Muscle layer of duodenum (tissue), 2 donors: ENCODE data around the gene PRSS50.

ENCODE experiments used
- H3K27ac ChIP-seq: one replicate; pipeline ENCODE4 v1.7.0; 2013; ENCODE audit warnings: mild to moderate bottlenecking, low read length
- H3K27me3 ChIP-seq: one replicate; pipeline ENCODE4 v1.7.0; 2013; ENCODE audit warnings: low read depth, mild to moderate bottlenecking, control low read depth, low read length
- H3K36me3 ChIP-seq, 2 donors: one replicate each; pipeline ENCODE4 v1.7.0; 2013; ENCODE audit warnings: low read length in 2 of 2, control low read depth in 1 of 2, mild to moderate bottlenecking in 1 of 2; ENCODE audit not compliant: insufficient read depth in 2 of 2, control insufficient read depth in 1 of 2
- H3K4me1 ChIP-seq, 2 donors: one replicate each; pipeline ENCODE4 v1.7.0; 2013; ENCODE audit warnings: low read length in 2 of 2, mild to moderate bottlenecking in 2 of 2, control low read depth in 1 of 2, moderate library complexity in 1 of 2; ENCODE audit not compliant: insufficient read depth in 2 of 2, control insufficient read depth in 1 of 2
- H3K4me3 ChIP-seq, 2 donors: one replicate each; pipeline ENCODE4 v1.7.0; 2013; ENCODE audit warnings: low read length in 2 of 2, low read depth in 1 of 2, mild to moderate bottlenecking in 1 of 2
- H3K9me3 ChIP-seq, 2 donors: one replicate each; pipeline ENCODE4 v1.7.0; 2013; ENCODE audit warnings: low read length in 2 of 2, control low read depth in 1 of 2, mild to moderate bottlenecking in 1 of 2; ENCODE audit not compliant: control insufficient read depth in 1 of 2
- donor health status: healthy.

PRSS50 gene

GRCh38 chr3:46712191-46713049, 5.2 kb downstream of the PRSS50 start:
- Histone ChIP-seq H3K4me3 (no peak overlapping the region), H3K27me3 (peaks cover 3% of the 10 kb centered on the region), H3K36me3 (no peaks in the 10 kb centered on the region), H3K4me1 (no peaks in the 10 kb centered on the region), H3K27ac (no peak overlapping the region), H3K9me3 (no peaks in the 10 kb centered on the region)

- Histone ChIP-seq H3K27me3 (peaks cover 3% of the 10 kb centered on the region), H3K36me3 (no peaks in the 10 kb centered on the region), H3K4me3 (no peak overlapping the region), H3K9me3 (no peaks in the 10 kb centered on the region), H3K4me1 (no peaks in the 10 kb centered on the region), H3K27ac (no peak overlapping the region)
Measured at GRCh38 chr3:46711760-46712159, 5.9 kb downstream of the PRSS50 start.

GRCh38 chr3:46711305-46711704, 6.4 kb downstream of the PRSS50 start:
- H3K36me3 ChIP-seq = no peaks in the 10 kb centered on the region
- H3K4me3 ChIP-seq = no peak overlapping the region
- no peaks in the 10 kb centered on the region for H3K27me3 ChIP-seq
- H3K27ac ChIP-seq = no peak overlapping the region
- H3K4me1 ChIP-seq = no peaks in the 10 kb centered on the region
- no peaks in the 10 kb centered on the region for H3K9me3 ChIP-seq

- no peaks in the 10 kb centered on the region for H3K9me3 ChIP-seq
- H3K27ac ChIP-seq = no peak overlapping the region
- no peak overlapping the region for H3K4me3 ChIP-seq
- no peaks in the 10 kb centered on the region for H3K4me1 ChIP-seq
- H3K36me3 ChIP-seq = no peaks in the 10 kb centered on the region
- H3K27me3 ChIP-seq = no peaks in the 10 kb centered on the region
Measured at GRCh38 chr3:46710671-46711295, 6.9 kb downstream of the PRSS50 start.

- Histone ChIP-seq H3K27ac (no peak overlapping the region), H3K36me3 (no peaks in the 10 kb centered on the region), H3K4me3 (no peak overlapping the region), H3K9me3 (no peaks in the 10 kb centered on the region), H3K4me1 (no peaks in the 10 kb centered on the region), H3K27me3 (no peaks in the 10 kb centered on the region)
Measured at GRCh38 chr3:46710229-46710628, 7.4 kb downstream of the PRSS50 start.

- Histone ChIP-seq H3K36me3 (no peaks in the 10 kb centered on the region), H3K4me1 (no peaks in the 10 kb centered on the region), H3K4me3 (no peak overlapping the region), H3K27ac (no peak overlapping the region), H3K27me3 (no peaks in the 10 kb centered on the region), H3K9me3 (no peaks in the 10 kb centered on the region)
Measured at GRCh38 chr3:46709721-46710120, 7.9 kb downstream of the PRSS50 start.

- H3K27me3 ChIP-seq = no peaks in the 10 kb centered on the region
- no peaks in the 10 kb centered on the region for H3K36me3 ChIP-seq
- H3K27ac ChIP-seq = no peak overlapping the region
Measured at GRCh38 chr3:46709157-46709654, 8.5 kb downstream of the PRSS50 start.

GRCh38 chr3:46708401-46709156, 9.1 kb downstream of the PRSS50 start:
- H3K27ac ChIP-seq = no peak overlapping the region
- no peaks in the 10 kb centered on the region for H3K36me3 ChIP-seq
- no peaks in the 10 kb centered on the region for H3K9me3 ChIP-seq
- H3K27me3 ChIP-seq = no peaks in the 10 kb centered on the region
- H3K4me3 ChIP-seq = no peak overlapping the region
- H3K4me1 ChIP-seq = no peaks in the 10 kb centered on the region

More at GRCh38 chr3:46709157-46709654, 8.5 kb downstream of the PRSS50 start:
- H3K4me3 ChIP-seq = no peak overlapping the region
- H3K9me3 ChIP-seq = no peaks in the 10 kb centered on the region
- no peaks in the 10 kb centered on the region for H3K4me1 ChIP-seq

- Histone ChIP-seq H3K36me3 (no peaks in the 10 kb centered on the region), H3K9me3 (no peaks in the 10 kb centered on the region), H3K4me3 (no peak overlapping the region), H3K27ac (no peak overlapping the region), H3K27me3 (no peaks in the 10 kb centered on the region), H3K4me1 (no peaks in the 10 kb centered on the region)
Measured at GRCh38 chr3:46707601-46708011, 10.1 kb downstream of the PRSS50 start.

- H3K27me3 ChIP-seq = no peaks in the 10 kb centered on the region
- H3K4me1 ChIP-seq = no peaks in the 10 kb centered on the region
- no peak overlapping the region for H3K27ac ChIP-seq
- H3K9me3 ChIP-seq = no peaks in the 10 kb centered on the region
- H3K4me3 ChIP-seq = no peak overlapping the region
- H3K36me3 ChIP-seq = no peaks in the 10 kb centered on the region
Measured at GRCh38 chr3:46706771-46707582, 10.7 kb downstream of the PRSS50 start.
